OCI-LY3 (cell line): ENCODE data around the gene TNFAIP8L1.

Experiments
- H2AFZ ChIP-seq: fragments of 200-600, 300-600 bp; shearing (Covaris generic); 2 replicates; pipeline ENCODE4 v1.6.0; 2014; ENCODE audit warnings: antibody characterized with exemption, low read depth, low read length
- H3K27ac ChIP-seq: fragments of 200-600, 300-600 bp; sonication (generic); 2 replicates; pipeline ENCODE4 v1.5.1; 2014; ENCODE audit warnings: mild to moderate bottlenecking, low read length, moderate library complexity, mixed read lengths
- H3K27me3 ChIP-seq: fragments of 200-600, 300-600 bp; sonication (generic); 2 replicates; pipeline ENCODE4 v1.6.1; 2014; ENCODE audit warnings: low read depth, low read length, mixed read lengths
- H3K36me3 ChIP-seq: fragments of 200-600, 300-600 bp; sonication (generic); replicated peaks from 2 replicates; pipeline ENCODE3; 2014; ENCODE audit warnings: low read depth, low read length, mixed read lengths
- H3K4me1 ChIP-seq: fragments of 300-600, 200-600 bp; sonication (generic); 2 replicates; pipeline ENCODE4 v1.6.1; 2014; ENCODE audit warnings: low read length, mixed read lengths
- H3K4me2 ChIP-seq: fragments of 200-600, 300-600 bp; sonication (generic); 2 replicates; pipeline ENCODE4 v1.6.1; 2014; ENCODE audit warnings: low read length, mixed read lengths
- H3K4me3 ChIP-seq: fragments of 300-600, 200-600 bp; sonication (generic); 2 replicates; pipeline ENCODE4 v1.5.1; 2014; ENCODE audit warnings: antibody characterized with exemption, mild to moderate bottlenecking, low read length, moderate library complexity
- H3K79me2 ChIP-seq: fragments of 300-600, 200-600 bp; shearing (Covaris generic); 2 replicates; pipeline ENCODE4 v1.6.1; 2014; ENCODE audit warnings: mild to moderate bottlenecking, low read length, mixed read lengths
- H3K9ac ChIP-seq: fragments of 300-600, 200-600 bp; shearing (Covaris generic); 2 replicates; pipeline ENCODE4 v1.6.0; 2014; ENCODE audit warnings: mild to moderate bottlenecking, low read length, moderate library complexity
- H3K9me3 ChIP-seq: fragments of 200-600, 300-600 bp; shearing (Covaris generic); 2 replicates; pipeline ENCODE4 v1.6.1; 2014; ENCODE audit warnings: low read length, mixed read lengths; ENCODE audit not compliant: insufficient read depth
- H4K20me1 ChIP-seq: fragments of 200-600, 300-600 bp; sonication (generic); 2 replicates; pipeline ENCODE4 v1.6.1; 2016; ENCODE audit warnings: low read length, mixed read lengths; ENCODE audit not compliant: insufficient read depth
- EZH2phosphoT487 ChIP-seq: fragments of 200-600 bp; shearing (Covaris generic); IDR thresholded peaks from 2 replicates; pipeline ENCODE4 v1.6.1; 2018; ENCODE audit warnings: antibody characterized with exemption, mixed run types, low read depth
- TF ChIP-seq, protein P1 (sequence below): fragments of 200-600, 300-600 bp; sonication (generic); IDR thresholded peaks from 2 replicates; pipeline ENCODE4 v1.5.1; 2014; ENCODE audit warnings: antibody characterized with exemption, low read length, low read depth

TNFAIP8L1 gene

GRCh38 chr19:4664642-4665041, 25.3 kb downstream of the TNFAIP8L1 start:
- Histone ChIP-seq H3K4me2 (no peak overlapping the region), H3K9ac (no peak overlapping the region), H3K9me3 (no peaks in the 10 kb centered on the region), H3K27ac (no peak overlapping the region), H3K4me3 (no peak overlapping the region), H3K36me3 (peaks cover 48% of the 10 kb centered on the region), H4K20me1 (peaks cover 7% of the 10 kb centered on the region), H3K79me2 (peaks cover 22% of the 10 kb centered on the region), H3K4me1 (peaks cover 10% of the 10 kb centered on the region), H2AFZ (no peak overlapping the region), H3K27me3 (no peaks in the 10 kb centered on the region)
- no peak for TF ChIP-seq EZH2phosphoT487
- TF ChIP-seq, protein P1, sequence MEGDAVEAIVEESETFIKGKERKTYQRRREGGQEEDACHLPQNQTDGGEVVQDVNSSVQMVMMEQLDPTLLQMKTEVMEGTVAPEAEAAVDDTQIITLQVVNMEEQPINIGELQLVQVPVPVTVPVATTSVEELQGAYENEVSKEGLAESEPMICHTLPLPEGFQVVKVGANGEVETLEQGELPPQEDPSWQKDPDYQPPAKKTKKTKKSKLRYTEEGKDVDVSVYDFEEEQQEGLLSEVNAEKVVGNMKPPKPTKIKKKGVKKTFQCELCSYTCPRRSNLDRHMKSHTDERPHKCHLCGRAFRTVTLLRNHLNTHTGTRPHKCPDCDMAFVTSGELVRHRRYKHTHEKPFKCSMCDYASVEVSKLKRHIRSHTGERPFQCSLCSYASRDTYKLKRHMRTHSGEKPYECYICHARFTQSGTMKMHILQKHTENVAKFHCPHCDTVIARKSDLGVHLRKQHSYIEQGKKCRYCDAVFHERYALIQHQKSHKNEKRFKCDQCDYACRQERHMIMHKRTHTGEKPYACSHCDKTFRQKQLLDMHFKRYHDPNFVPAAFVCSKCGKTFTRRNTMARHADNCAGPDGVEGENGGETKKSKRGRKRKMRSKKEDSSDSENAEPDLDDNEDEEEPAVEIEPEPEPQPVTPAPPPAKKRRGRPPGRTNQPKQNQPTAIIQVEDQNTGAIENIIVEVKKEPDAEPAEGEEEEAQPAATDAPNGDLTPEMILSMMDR = no peak

- Histone ChIP-seq H3K27me3 (no peaks in the 10 kb centered on the region), H3K4me3 (peak within 1 kb of the TSS; percentile 97), H3K36me3 (peaks cover 19% of the 10 kb centered on the region), H3K27ac (peak within 1 kb of the TSS; percentile 17), H3K9ac (peak within 1 kb of the TSS; percentile 79), H2AFZ (peak within 1 kb of the TSS; percentile 72), H3K4me1 (peaks cover 10% of the 10 kb centered on the region), H3K4me2 (peak within 1 kb of the TSS; percentile 97), H4K20me1 (no peaks in the 10 kb centered on the region), H3K9me3 (no peaks in the 10 kb centered on the region), H3K79me2 (peaks cover 24% of the 10 kb centered on the region)
- TF ChIP-seq, protein P1 = no peak
- no peak for TF ChIP-seq EZH2phosphoT487
Measured at GRCh38 chr19:4669723-4670480, 30.6 kb downstream of the TNFAIP8L1 start, which contains the start of gene MYDGF. MYDGF (minus strand) TSS chr19:4670342; CDS start chr19:4670334, 8 bp downstream.

DNA sequence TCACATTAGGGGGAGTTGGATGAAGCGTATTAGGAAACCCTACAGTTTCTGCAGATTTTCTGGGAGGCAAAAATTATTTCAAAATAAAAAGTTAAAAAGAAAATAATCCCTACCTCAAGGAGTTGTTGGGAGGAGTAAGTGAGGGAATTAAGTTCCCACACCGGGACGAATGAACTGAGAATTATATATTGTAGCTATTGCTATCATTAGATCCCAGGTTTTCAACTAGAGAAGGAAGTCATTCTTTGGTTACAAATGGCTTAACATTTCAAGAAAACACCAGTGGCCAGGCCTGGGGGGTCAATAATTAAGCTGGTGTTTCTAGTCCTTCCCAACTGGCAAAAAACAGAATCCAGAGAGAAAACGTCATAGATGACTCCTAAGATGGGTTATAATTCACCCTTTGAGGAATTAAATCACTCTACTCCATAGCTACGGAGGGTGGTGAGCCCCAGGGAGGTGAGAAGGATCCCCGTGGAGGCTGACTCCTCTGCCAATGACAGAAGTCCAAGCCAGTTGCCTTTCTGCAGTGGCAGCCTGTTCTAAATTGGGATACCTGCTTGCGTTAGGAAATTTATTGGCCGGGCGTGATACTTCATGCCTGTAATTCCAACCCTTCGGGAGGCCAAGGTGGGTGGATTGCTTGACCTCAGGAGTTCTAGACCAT, 32.0 kb downstream of the TNFAIP8L1 start:
- no peaks in the 10 kb centered on the region for H3K27me3 ChIP-seq
- peaks cover 15% of the 10 kb centered on the region for H3K36me3 ChIP-seq
- H4K20me1 ChIP-seq = no peaks in the 10 kb centered on the region
- no peak overlapping the region for H3K4me2 ChIP-seq
- H2AFZ ChIP-seq = 0 out of 2 replicates have a peak overlapping the region, but pooled peaks have one; percentile 72
- H3K4me1 ChIP-seq = peaks cover 10% of the 10 kb centered on the region
- no peak for TF ChIP-seq EZH2phosphoT487
- TF ChIP-seq, protein P1 = no peak
- no peak overlapping the region for H3K9ac ChIP-seq
- H3K27ac ChIP-seq = no peak overlapping the region
- H3K9me3 ChIP-seq = no peaks in the 10 kb centered on the region
- peaks cover 24% of the 10 kb centered on the region for H3K79me2 ChIP-seq
- no peak overlapping the region for H3K4me3 ChIP-seq

DNA sequence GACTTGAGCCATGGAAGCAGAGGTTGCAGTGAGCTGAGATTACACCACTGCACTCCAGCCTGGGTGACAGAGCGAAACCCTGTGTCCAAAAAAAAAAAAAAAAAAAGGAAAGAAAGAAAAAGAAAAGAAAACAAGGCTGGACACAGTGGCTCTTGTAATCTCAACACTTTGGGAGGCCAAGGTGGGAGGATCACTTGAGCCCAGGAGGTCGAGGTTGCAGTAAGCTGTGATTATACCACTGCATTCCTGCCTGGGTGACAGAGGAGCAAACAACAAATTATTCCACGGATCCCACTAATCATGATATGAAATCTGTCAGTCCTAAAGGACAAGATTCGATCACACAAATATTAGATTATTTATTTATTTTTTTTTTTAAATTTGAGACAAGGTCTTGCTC, 33.9 kb downstream of the TNFAIP8L1 start:
- TF ChIP-seq EZH2phosphoT487 = no peak
- TF ChIP-seq, protein P1 = no peak
- Histone ChIP-seq H3K4me1 (peaks cover 7% of the 10 kb centered on the region), H3K4me3 (no peak overlapping the region), H3K9me3 (no peaks in the 10 kb centered on the region), H2AFZ (no peak overlapping the region), H3K36me3 (peaks cover 9% of the 10 kb centered on the region), H4K20me1 (no peaks in the 10 kb centered on the region; the same call in 1 of the 2 replicates), H3K4me2 (no peak overlapping the region), H3K9ac (no peak overlapping the region), H3K27ac (no peak overlapping the region), H3K79me2 (peaks cover 16% of the 10 kb centered on the region), H3K27me3 (no peaks in the 10 kb centered on the region)
